ENCODE data around the gene XIRP2.

XIRP2 gene

DNA sequence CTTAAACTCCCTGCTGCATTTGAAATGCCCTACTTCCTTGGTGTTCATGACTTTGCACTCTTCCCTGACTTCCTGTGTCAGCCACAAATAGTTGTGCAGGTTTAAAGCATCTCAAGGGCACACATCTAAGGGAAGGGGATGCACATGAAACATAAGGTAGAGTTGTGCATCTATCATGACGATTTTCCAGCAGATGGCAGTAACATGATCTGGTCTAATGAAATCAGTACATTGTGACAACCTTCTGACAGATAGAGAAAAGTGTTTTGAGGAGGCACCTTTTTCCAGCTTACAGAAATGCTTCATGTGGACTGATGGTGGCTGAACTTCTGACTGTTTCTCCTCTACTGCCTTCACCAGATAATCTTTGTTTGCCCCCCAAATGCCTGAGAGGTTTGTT lies 238.9 kb downstream of the XIRP2 start:
- H3K27ac ChIP-seq, result no peak overlapping the region
- H3K9ac ChIP-seq, result no peak overlapping the region
- no peak overlapping the region for H3K4me3 ChIP-seq (IDR thresholded peaks at IDR 0.05; ENCODE audit: insufficient read depth, low read depth, low read length)
- no peak overlapping the region for H3K4me2 ChIP-seq
- no peaks in the 10 kb centered on the region for H3K36me3 ChIP-seq (ENCODE audit: insufficient read depth)
- no peaks in the 10 kb centered on the region for H4K20me1 ChIP-seq (ENCODE audit: insufficient read depth)
- TF ChIP-seq, protein P1, sequence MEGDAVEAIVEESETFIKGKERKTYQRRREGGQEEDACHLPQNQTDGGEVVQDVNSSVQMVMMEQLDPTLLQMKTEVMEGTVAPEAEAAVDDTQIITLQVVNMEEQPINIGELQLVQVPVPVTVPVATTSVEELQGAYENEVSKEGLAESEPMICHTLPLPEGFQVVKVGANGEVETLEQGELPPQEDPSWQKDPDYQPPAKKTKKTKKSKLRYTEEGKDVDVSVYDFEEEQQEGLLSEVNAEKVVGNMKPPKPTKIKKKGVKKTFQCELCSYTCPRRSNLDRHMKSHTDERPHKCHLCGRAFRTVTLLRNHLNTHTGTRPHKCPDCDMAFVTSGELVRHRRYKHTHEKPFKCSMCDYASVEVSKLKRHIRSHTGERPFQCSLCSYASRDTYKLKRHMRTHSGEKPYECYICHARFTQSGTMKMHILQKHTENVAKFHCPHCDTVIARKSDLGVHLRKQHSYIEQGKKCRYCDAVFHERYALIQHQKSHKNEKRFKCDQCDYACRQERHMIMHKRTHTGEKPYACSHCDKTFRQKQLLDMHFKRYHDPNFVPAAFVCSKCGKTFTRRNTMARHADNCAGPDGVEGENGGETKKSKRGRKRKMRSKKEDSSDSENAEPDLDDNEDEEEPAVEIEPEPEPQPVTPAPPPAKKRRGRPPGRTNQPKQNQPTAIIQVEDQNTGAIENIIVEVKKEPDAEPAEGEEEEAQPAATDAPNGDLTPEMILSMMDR (conservative IDR thresholded peaks at IDR 0.05; ENCODE audit: low read depth, low read length), result no peak
- H3K27me3 ChIP-seq (ENCODE audit: insufficient read depth, low read depth), result no peaks in the 10 kb centered on the region
- H2AFZ ChIP-seq (ENCODE audit: low read depth), result no peak overlapping the region
- no peaks in the 10 kb centered on the region for H3K79me2 ChIP-seq (ENCODE audit: insufficient read depth, low read depth)
- no peaks in the 10 kb centered on the region for H3K4me1 ChIP-seq (ENCODE audit: low read depth, poor library complexity, severe bottlenecking)

DNA sequence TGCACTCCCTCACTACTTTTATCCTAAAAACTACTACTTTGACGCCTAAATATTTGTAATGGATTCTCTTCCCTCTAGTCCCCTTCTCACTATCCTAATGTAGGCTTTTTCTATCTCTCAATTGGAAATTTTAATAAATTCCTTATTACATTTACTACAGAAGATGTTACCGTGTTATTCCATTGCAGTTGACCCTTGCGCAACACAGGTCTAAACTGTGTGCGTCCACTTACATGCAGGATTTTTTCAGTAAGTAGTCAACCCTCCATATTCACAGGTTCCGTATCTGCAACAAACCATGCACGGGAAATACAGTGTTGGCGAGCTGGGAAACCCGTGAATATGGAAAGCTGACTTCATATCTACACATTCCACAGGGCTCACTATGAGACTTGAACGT lies 239.8 kb downstream of the XIRP2 start:
- TF ChIP-seq, protein P1 (conservative IDR thresholded peaks at IDR 0.05; ENCODE audit: low read depth, low read length), result no peak
- Histone ChIP-seq H3K27ac (no peak overlapping the region), H3K9ac (no peak overlapping the region), H4K20me1 (ENCODE audit: insufficient read depth) (no peaks in the 10 kb centered on the region), H3K36me3 (ENCODE audit: insufficient read depth) (no peaks in the 10 kb centered on the region), H3K79me2 (ENCODE audit: insufficient read depth, low read depth) (no peaks in the 10 kb centered on the region), H3K4me3 (IDR thresholded peaks at IDR 0.05; ENCODE audit: insufficient read depth, low read depth, low read length) (no peak overlapping the region), H3K4me2 (no peak overlapping the region), H3K27me3 (ENCODE audit: insufficient read depth, low read depth) (no peaks in the 10 kb centered on the region), H3K4me1 (ENCODE audit: low read depth, poor library complexity, severe bottlenecking) (no peaks in the 10 kb centered on the region), H2AFZ (ENCODE audit: low read depth) (no peak overlapping the region)

DNA sequence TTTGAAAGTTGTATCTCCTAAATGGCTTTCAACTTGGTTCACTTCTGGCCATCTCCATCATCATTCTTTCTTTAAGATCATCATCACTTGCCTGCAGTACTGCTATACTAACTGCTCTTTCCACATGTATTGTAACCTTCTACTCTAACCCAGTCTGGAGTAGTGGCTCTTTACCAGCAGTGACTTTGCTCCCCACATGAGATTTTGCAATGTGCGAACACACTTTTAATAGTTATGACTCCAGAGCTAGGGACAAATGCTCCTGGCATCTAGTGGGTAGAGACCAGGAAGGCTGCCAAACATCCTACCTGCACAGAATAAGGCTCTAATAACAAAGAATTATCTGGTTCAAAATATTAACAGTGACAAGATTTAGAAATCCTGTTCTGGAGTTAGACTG lies 243.8 kb downstream of the XIRP2 start:
- H3K9ac ChIP-seq, result no peak overlapping the region
- no peak overlapping the region for H2AFZ ChIP-seq (ENCODE audit: low read depth)
- no peaks in the 10 kb centered on the region for H3K4me1 ChIP-seq (ENCODE audit: low read depth, poor library complexity, severe bottlenecking)
- H3K79me2 ChIP-seq (ENCODE audit: insufficient read depth, low read depth), result no peaks in the 10 kb centered on the region
- TF ChIP-seq, protein P1 (conservative IDR thresholded peaks at IDR 0.05; ENCODE audit: low read depth, low read length), result no peak
- H3K27me3 ChIP-seq (ENCODE audit: insufficient read depth, low read depth), result no peaks in the 10 kb centered on the region
- H3K36me3 ChIP-seq (ENCODE audit: insufficient read depth), result no peaks in the 10 kb centered on the region
- H4K20me1 ChIP-seq (ENCODE audit: insufficient read depth), result no peaks in the 10 kb centered on the region
- H3K4me2 ChIP-seq, result no peak overlapping the region
- no peak overlapping the region for H3K27ac ChIP-seq
- no peak overlapping the region for H3K4me3 ChIP-seq (IDR thresholded peaks at IDR 0.05; ENCODE audit: insufficient read depth, low read depth, low read length)

DNA sequence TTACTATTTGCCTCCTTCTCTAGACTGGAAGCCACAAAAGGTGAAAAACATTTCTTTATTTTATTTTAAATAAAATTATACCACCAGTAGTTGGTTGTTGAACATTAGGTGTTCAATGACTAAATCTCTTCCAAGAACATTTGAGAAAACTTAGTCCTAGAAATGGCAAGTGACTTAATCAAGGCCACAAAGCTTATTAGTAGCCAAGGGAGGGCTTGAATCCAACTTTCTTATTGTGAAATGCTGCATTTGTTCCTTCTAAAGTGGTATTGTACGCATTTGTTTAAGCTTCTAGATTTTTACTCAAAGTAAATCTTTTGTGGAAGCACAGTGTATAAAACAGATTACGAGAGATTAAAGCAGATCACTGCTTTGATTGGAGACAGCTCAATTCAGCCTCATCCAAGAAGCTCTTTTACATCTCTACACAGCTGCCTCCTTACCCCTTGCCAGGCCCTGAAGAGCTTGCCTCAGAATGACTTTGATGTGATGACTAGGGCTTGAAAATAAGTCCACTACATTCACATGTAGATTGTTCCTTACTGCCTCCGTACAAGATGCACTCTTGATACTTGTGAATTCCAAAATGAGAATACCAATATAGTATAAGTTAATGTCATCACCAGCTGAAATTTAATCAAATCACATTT lies 244.8 kb downstream of the XIRP2 start:
- no peak overlapping the region for H2AFZ ChIP-seq (ENCODE audit: low read depth)
- no peaks in the 10 kb centered on the region for H3K36me3 ChIP-seq (ENCODE audit: insufficient read depth)
- H3K27me3 ChIP-seq (ENCODE audit: insufficient read depth, low read depth), result no peaks in the 10 kb centered on the region
- no peaks in the 10 kb centered on the region for H4K20me1 ChIP-seq (ENCODE audit: insufficient read depth)
- H3K27ac ChIP-seq, result no peak overlapping the region
- TF ChIP-seq, protein P1 (conservative IDR thresholded peaks at IDR 0.05; ENCODE audit: low read depth, low read length), result no peak
- no peak overlapping the region for H3K4me2 ChIP-seq
- no peak overlapping the region for H3K9ac ChIP-seq
- H3K79me2 ChIP-seq (ENCODE audit: insufficient read depth, low read depth), result no peaks in the 10 kb centered on the region
- H3K4me3 ChIP-seq (IDR thresholded peaks at IDR 0.05; ENCODE audit: insufficient read depth, low read depth, low read length), result no peak overlapping the region
- no peaks in the 10 kb centered on the region for H3K4me1 ChIP-seq (ENCODE audit: low read depth, poor library complexity, severe bottlenecking)
